Epithelial cell of esophagus (primary cell): Measurements from ENCODE around the gene VGLL4.

Source experiments
- DNase-seq: peaks from one replicate; pipeline ENCODE4 v3.0.0; 2010; ENCODE audit warnings: low read depth
- H3K4me3 ChIP-seq: 2 replicates; pipeline ENCODE4 v1.5.1; 2011; ENCODE audit warnings: mild to moderate bottlenecking, low read length, control low read depth
- CTCF ChIP-seq: IDR thresholded peaks from 2 replicates; pipeline ENCODE4 v1.5.1; 2011; ENCODE audit warnings: low read depth, mild to moderate bottlenecking, low read length, control low read depth, inconsistent platforms; ENCODE audit not compliant: insufficient read depth; ENCODE audit errors: missing control alignments

Gene VGLL4

GRCh38 chr3:11556851-11557644 lies 86.7 kb downstream of the VGLL4 start:
- no peak for DNase-seq
- no peak overlapping the region for H3K4me3 ChIP-seq
- no peak for TF ChIP-seq CTCF

- no peak for TF ChIP-seq CTCF
- no peak overlapping the region for H3K4me3 ChIP-seq
- no peak for DNase-seq
Measured at GRCh38 chr3:11555881-11556633, 87.7 kb downstream of the VGLL4 start.

GRCh38 chr3:11555211-11555782 lies 88.4 kb downstream of the VGLL4 start:
- TF ChIP-seq CTCF = no peak
- H3K4me3 ChIP-seq = no peak overlapping the region
- DNase-seq = no peak

GRCh38 chr3:11554666-11555065 lies 89.0 kb downstream of the VGLL4 start:
- no peak overlapping the region for H3K4me3 ChIP-seq
- TF ChIP-seq CTCF = no peak
- no peak for DNase-seq

DNA sequence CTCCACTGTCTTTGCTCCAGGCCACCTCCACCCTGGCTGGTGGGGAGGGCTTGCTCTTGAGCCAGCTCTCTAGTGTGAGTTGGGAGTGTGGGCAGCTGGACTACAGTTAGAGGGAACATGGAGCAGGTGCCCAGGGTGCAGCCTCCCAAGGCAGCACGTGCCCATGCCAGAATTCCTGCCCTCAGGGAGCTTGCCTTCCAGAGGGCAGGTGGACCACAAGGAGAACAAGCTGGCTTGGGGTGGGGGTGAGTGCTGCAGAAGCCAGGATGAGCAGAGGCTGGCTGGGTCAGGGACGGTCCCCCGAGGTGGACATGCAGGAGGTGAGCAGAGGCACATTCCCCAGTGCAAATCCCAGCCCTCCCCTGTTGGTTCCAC lies 89.5 kb downstream of the VGLL4 start:
- no peak overlapping the region for H3K4me3 ChIP-seq
- TF ChIP-seq CTCF = no peak
- DNase-seq = no peak

DNA sequence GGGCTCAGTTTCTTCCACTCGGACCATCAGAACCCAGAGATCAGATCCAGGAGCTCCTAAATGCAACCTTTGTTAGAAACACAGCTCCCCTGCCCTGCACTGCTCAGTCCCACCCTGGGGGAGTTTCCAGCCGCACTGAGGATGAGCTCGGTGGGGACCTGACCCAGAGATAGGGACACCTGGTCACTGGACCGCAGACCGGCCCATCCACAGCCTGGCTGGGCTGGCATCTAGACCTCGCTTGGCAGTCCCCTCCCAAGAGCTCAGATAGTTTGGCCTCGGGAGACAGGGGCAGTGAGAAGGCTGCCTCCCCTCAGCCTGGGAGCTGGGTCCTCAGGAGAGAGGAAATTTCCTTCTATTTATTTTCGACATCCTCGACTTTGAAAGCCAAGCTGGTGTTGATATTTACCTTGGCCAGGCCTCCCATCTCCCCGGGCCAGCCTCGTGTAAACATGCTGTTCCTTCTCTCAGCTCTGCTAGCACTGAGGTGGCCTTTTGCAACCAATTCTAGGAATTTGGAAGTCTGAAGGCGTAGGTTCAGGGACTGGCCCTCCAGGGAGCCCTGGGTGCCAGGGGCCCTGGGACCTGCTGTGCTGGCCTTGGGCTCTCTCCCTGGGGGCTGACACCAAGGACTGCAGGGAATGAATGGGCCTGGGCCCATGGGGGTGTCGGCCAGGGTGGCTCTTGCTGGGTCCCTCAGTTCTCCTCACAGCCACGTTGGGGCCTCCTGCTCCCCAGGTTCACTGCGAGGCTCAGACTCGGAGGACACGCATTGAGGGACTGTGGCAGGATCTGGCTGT lies 90.1 kb downstream of the VGLL4 start:
- no peak for DNase-seq
- H3K4me3 ChIP-seq = no peak overlapping the region
- no peak for TF ChIP-seq CTCF
